ENCODE measurements around the gene TLE1. TPM values are rescaled to one million over a fixed set of nuclear protein-coding genes. Genes with fewer than 3 reads are reported as not detected.

Gene TLE1
- total and polyA plus RNA-seq, 5 donors from 2014 or later: 0.03 to 5.5 (median 0.43) TPM; not detected in 1

- Mint-ChIP-seq H3K27ac (no peak overlapping the region), H3K4me1 (no peaks in the 10 kb centered on the region), H3K27me3 (no peaks in the 10 kb centered on the region), H3K4me3 (no peak overlapping the region), H3K9me3 (peaks cover 0 to 14% (median 3%) of the 10 kb centered on the region in 7 donors), H3K36me3 (no peaks in the 10 kb centered on the region)
- no peak for ATAC-seq (ENCODE audit: low read depth in 2 of 2)
- H3K4me3 ChIP-seq (ENCODE audit: low read depth, low read length): no peak overlapping the region
- no peaks in the 10 kb centered on the region for H3K9me3 ChIP-seq (ENCODE audit: control insufficient read depth in 2 of 2, low read length in 2 of 2)
- DNase-seq: no peak
- H3K27ac ChIP-seq (ENCODE audit: insufficient read depth, low read length, poor library complexity, severe bottlenecking): no peak overlapping the region
- no peaks in the 10 kb centered on the region for H3K27me3 ChIP-seq (ENCODE audit: control insufficient read depth, insufficient read depth, low read length)
- H3K36me3 ChIP-seq (ENCODE audit: control insufficient read depth, insufficient read depth, low read length): no peaks in the 10 kb centered on the region
- no peaks in the 10 kb centered on the region for H3K4me1 ChIP-seq (ENCODE audit: control insufficient read depth, insufficient read depth, low read length, poor library complexity, severe bottlenecking)
Observed at GRCh38 chr9:81546489-81546888, 142.9 kb downstream of the TLE1 start.

GRCh38 chr9:81543695-81544094 is 145.7 kb downstream of the TLE1 start:
- H3K27ac ChIP-seq (ENCODE audit: insufficient read depth, low read length, poor library complexity, severe bottlenecking): no peak overlapping the region
- H3K36me3 ChIP-seq (ENCODE audit: control insufficient read depth, insufficient read depth, low read length): no peaks in the 10 kb centered on the region
- no peaks in the 10 kb centered on the region for H3K4me1 ChIP-seq (ENCODE audit: control insufficient read depth, insufficient read depth, low read length, poor library complexity, severe bottlenecking)
- H3K27me3 Mint-ChIP-seq: no peaks in the 10 kb centered on the region
- ATAC-seq (ENCODE audit: low read depth in 2 of 2) (no peak), DNase-seq (no peak)
- H3K27ac Mint-ChIP-seq: no peak overlapping the region
- no peaks in the 10 kb centered on the region for H3K9me3 ChIP-seq (ENCODE audit: control insufficient read depth in 2 of 2, low read length in 2 of 2)
- H3K4me3 Mint-ChIP-seq: no peak overlapping the region
- H3K36me3 Mint-ChIP-seq: no peaks in the 10 kb centered on the region
- no peaks in the 10 kb centered on the region for H3K27me3 ChIP-seq (ENCODE audit: control insufficient read depth, insufficient read depth, low read length)
- no peak overlapping the region for H3K4me3 ChIP-seq (ENCODE audit: low read depth, low read length)
- H3K4me1 Mint-ChIP-seq: no peaks in the 10 kb centered on the region
- peaks cover 0 to 14% (median 2%) of the 10 kb centered on the region in 7 donors for H3K9me3 Mint-ChIP-seq

- H3K9me3 ChIP-seq (ENCODE audit: control insufficient read depth in 2 of 2, low read length in 2 of 2): no peaks in the 10 kb centered on the region
Observed at GRCh38 chr9:81542118-81542889, 147.0 kb downstream of the TLE1 start.

GRCh38 chr9:81540142-81540710 is 149.1 kb downstream of the TLE1 start:
- H3K9me3 ChIP-seq (ENCODE audit: control insufficient read depth in 2 of 2, low read length in 2 of 2): peaks cover 0 to 3% of the 10 kb centered on the region in 2 experiments
- no peak overlapping the region for H3K27ac ChIP-seq (ENCODE audit: insufficient read depth, low read length, poor library complexity, severe bottlenecking)
- Mint-ChIP-seq H3K9me3 (peaks cover 0 to 4% (median 2%) of the 10 kb centered on the region in 7 donors), H3K27me3 (no peaks in the 10 kb centered on the region), H3K4me3 (no peak overlapping the region), H3K36me3 (no peaks in the 10 kb centered on the region), H3K4me1 (no peaks in the 10 kb centered on the region), H3K27ac (no peak overlapping the region)
- H3K4me3 ChIP-seq (ENCODE audit: low read depth, low read length): no peak overlapping the region
- ATAC-seq (ENCODE audit: low read depth in 2 of 2): no peak
- H3K36me3 ChIP-seq (ENCODE audit: control insufficient read depth, insufficient read depth, low read length): no peaks in the 10 kb centered on the region
- H3K4me1 ChIP-seq (ENCODE audit: control insufficient read depth, insufficient read depth, low read length, poor library complexity, severe bottlenecking): no peaks in the 10 kb centered on the region
- no peaks in the 10 kb centered on the region for H3K27me3 ChIP-seq (ENCODE audit: control insufficient read depth, insufficient read depth, low read length)
- DNase-seq: no peak

More at GRCh38 chr9:81542118-81542889, 147.0 kb downstream of the TLE1 start:
- DNase-seq (no peak), ATAC-seq (ENCODE audit: low read depth in 2 of 2) (no peak)
- peaks cover 0 to 14% (median 2%) of the 10 kb centered on the region in 7 donors for H3K9me3 Mint-ChIP-seq
- H3K4me3 Mint-ChIP-seq: no peak overlapping the region
- no peaks in the 10 kb centered on the region for H3K4me1 ChIP-seq (ENCODE audit: control insufficient read depth, insufficient read depth, low read length, poor library complexity, severe bottlenecking)
- H3K27me3 ChIP-seq (ENCODE audit: control insufficient read depth, insufficient read depth, low read length): no peaks in the 10 kb centered on the region
- H3K36me3 ChIP-seq (ENCODE audit: control insufficient read depth, insufficient read depth, low read length): no peaks in the 10 kb centered on the region
- no peaks in the 10 kb centered on the region for H3K36me3 Mint-ChIP-seq
- no peak overlapping the region for H3K27ac ChIP-seq (ENCODE audit: insufficient read depth, low read length, poor library complexity, severe bottlenecking)
- H3K27me3 Mint-ChIP-seq: no peaks in the 10 kb centered on the region
- H3K4me3 ChIP-seq (ENCODE audit: low read depth, low read length): no peak overlapping the region
- no peak overlapping the region for H3K27ac Mint-ChIP-seq
- no peaks in the 10 kb centered on the region for H3K4me1 Mint-ChIP-seq

- no peak overlapping the region for H3K4me3 ChIP-seq (ENCODE audit: low read depth, low read length)
- H3K36me3 ChIP-seq (ENCODE audit: control insufficient read depth, insufficient read depth, low read length): no peaks in the 10 kb centered on the region
- H3K27me3 ChIP-seq (ENCODE audit: control insufficient read depth, insufficient read depth, low read length): no peaks in the 10 kb centered on the region
- no peak for ATAC-seq (ENCODE audit: low read depth in 2 of 2)
- Mint-ChIP-seq H3K27me3 (no peaks in the 10 kb centered on the region), H3K4me1 (no peaks in the 10 kb centered on the region), H3K27ac (no peak overlapping the region), H3K4me3 (no peak overlapping the region), H3K36me3 (no peaks in the 10 kb centered on the region), H3K9me3 (peaks cover 0 to 4% (median 2%) of the 10 kb centered on the region in 7 donors)
- H3K9me3 ChIP-seq (ENCODE audit: control insufficient read depth in 2 of 2, low read length in 2 of 2): peaks cover 0 to 3% of the 10 kb centered on the region in 2 experiments
- H3K27ac ChIP-seq (ENCODE audit: insufficient read depth, low read length, poor library complexity, severe bottlenecking): no peak overlapping the region
- DNase-seq: no peak
- H3K4me1 ChIP-seq (ENCODE audit: control insufficient read depth, insufficient read depth, low read length, poor library complexity, severe bottlenecking): no peaks in the 10 kb centered on the region
Observed at GRCh38 chr9:81539317-81539716, 150.0 kb downstream of the TLE1 start.

GRCh38 chr9:81538890-81539289 is 150.5 kb downstream of the TLE1 start:
- no peak overlapping the region for H3K4me3 ChIP-seq (ENCODE audit: low read depth, low read length)
- ATAC-seq (ENCODE audit: low read depth in 2 of 2) (no peak), DNase-seq (no peak)
- Mint-ChIP-seq H3K27ac (no peak overlapping the region), H3K36me3 (no peaks in the 10 kb centered on the region), H3K4me3 (no peak overlapping the region), H3K9me3 (peaks cover 0 to 4% (median 2%) of the 10 kb centered on the region in 7 donors), H3K4me1 (no peaks in the 10 kb centered on the region), H3K27me3 (no peaks in the 10 kb centered on the region)
- H3K4me1 ChIP-seq (ENCODE audit: control insufficient read depth, insufficient read depth, low read length, poor library complexity, severe bottlenecking): no peaks in the 10 kb centered on the region
- no peaks in the 10 kb centered on the region for H3K36me3 ChIP-seq (ENCODE audit: control insufficient read depth, insufficient read depth, low read length)
- H3K27me3 ChIP-seq (ENCODE audit: control insufficient read depth, insufficient read depth, low read length): no peaks in the 10 kb centered on the region
- H3K9me3 ChIP-seq (ENCODE audit: control insufficient read depth in 2 of 2, low read length in 2 of 2): peaks cover 0 to 3% of the 10 kb centered on the region in 2 experiments
- no peak overlapping the region for H3K27ac ChIP-seq (ENCODE audit: insufficient read depth, low read length, poor library complexity, severe bottlenecking)

GRCh38 chr9:81537964-81538363 is 151.4 kb downstream of the TLE1 start:
- Mint-ChIP-seq H3K27me3 (no peaks in the 10 kb centered on the region), H3K36me3 (no peaks in the 10 kb centered on the region), H3K9me3 (peaks cover 0 to 4% (median 2%) of the 10 kb centered on the region in 7 donors)

More at GRCh38 chr9:81537964-81538363, 151.4 kb downstream of the TLE1 start:
- Histone ChIP-seq H3K4me1 (ENCODE audit: control insufficient read depth, insufficient read depth, low read length, poor library complexity, severe bottlenecking) (no peaks in the 10 kb centered on the region), H3K36me3 (ENCODE audit: control insufficient read depth, insufficient read depth, low read length) (no peaks in the 10 kb centered on the region), H3K27me3 (ENCODE audit: control insufficient read depth, insufficient read depth, low read length) (no peaks in the 10 kb centered on the region), H3K27ac (ENCODE audit: insufficient read depth, low read length, poor library complexity, severe bottlenecking) (no peak overlapping the region), H3K4me3 (ENCODE audit: low read depth, low read length) (no peak overlapping the region), H3K9me3 (ENCODE audit: control insufficient read depth in 2 of 2, low read length in 2 of 2) (peaks cover 0 to 3% of the 10 kb centered on the region in 2 experiments)
- ATAC-seq (ENCODE audit: low read depth in 2 of 2) (no peak), DNase-seq (no peak)
- no peak overlapping the region for H3K27ac Mint-ChIP-seq
- H3K4me3 Mint-ChIP-seq: no peak overlapping the region
- H3K4me1 Mint-ChIP-seq: no peaks in the 10 kb centered on the region
